NB4 (cell line): ENCODE data around the gene FZR1.

Experiments
- CTCF ChIP-seq: IDR thresholded peaks from one replicate; pipeline ENCODE4 v1.5.1; 2012; ENCODE audit warnings: low read depth, low read length
- MAX ChIP-seq: IDR thresholded peaks from 2 replicates; pipeline ENCODE4 v1.6.1; 2011; ENCODE audit warnings: low read depth, low read length
- MYC ChIP-seq: IDR thresholded peaks from 2 replicates; pipeline ENCODE4 v1.6.1; 2011; ENCODE audit warnings: low read depth, low read length

GRCh38 chr19:3585301-3586126 lies 79.4 kb downstream of the FZR1 start, which contains the start of gene GIPC3:
- TF ChIP-seq CTCF, result no peak
- TF ChIP-seq MYC, result no peak
- no peak for TF ChIP-seq MAX
